HepG2 (cell line): ENCODE data around the gene PCDHGA1. TPM values are rescaled to one million over a fixed set of nuclear protein-coding genes. Genes with fewer than 3 reads are reported as not detected.

ENCODE experiments used
- ARHGAP35 ChIP-seq: sonication (generic); formaldehyde crosslinking; IDR thresholded peaks from 2 replicates; pipeline ENCODE4 v1.9.0; 2022; ENCODE audit warnings: mild to moderate bottlenecking, inconsistent platforms, moderate library complexity, missing genetic modification reagents, borderline replicate concordance
- ATF7-NPFF ChIP-seq: sonication (generic); formaldehyde crosslinking; IDR thresholded peaks from 2 replicates; pipeline ENCODE4 v1.8.1; 2023; ENCODE audit warnings: mild to moderate bottlenecking, low read depth, missing genetic modification reagents, moderate library complexity
- BCL6 ChIP-seq: IDR thresholded peaks from 2 replicates; pipeline ENCODE4 v1.6.1; 2016; ENCODE audit warnings: missing genetic modification reagents, missing compliant biosample characterization
- BRF2 ChIP-seq: sonication (generic); formaldehyde crosslinking; IDR thresholded peaks from 2 replicates; pipeline ENCODE4 v1.8.1; 2022; ENCODE audit warnings: mild to moderate bottlenecking, missing genetic modification reagents
- GFI1 ChIP-seq: sonication (generic); formaldehyde crosslinking; IDR thresholded peaks from 2 replicates; pipeline ENCODE4 v1.5.0; 2020; ENCODE audit warnings: missing genetic modification reagents, mild to moderate bottlenecking, borderline replicate concordance
- HMG20A ChIP-seq: IDR thresholded peaks from 2 replicates; pipeline ENCODE4 v1.6.1; 2016; ENCODE audit warnings: borderline replicate concordance
- KDM1A ChIP-seq: IDR thresholded peaks from 2 replicates; pipeline ENCODE4 v1.6.1; 2016; ENCODE audit warnings: missing compliant biosample characterization
- KDM2A ChIP-seq: sonication (generic); formaldehyde crosslinking; IDR thresholded peaks from 2 replicates; pipeline ENCODE4 v1.4.0; 2020; ENCODE audit warnings: low read depth, missing genetic modification reagents, borderline replicate concordance
- KDM5A ChIP-seq: fragments of 200-600 bp; sonication (generic); IDR thresholded peaks from 2 replicates; pipeline ENCODE4 v1.7.0; 2018; ENCODE audit warnings: antibody characterized with exemption, mild to moderate bottlenecking, low read length, borderline replicate concordance
- PHF21A ChIP-seq: sonication (generic); formaldehyde crosslinking; IDR thresholded peaks from 2 replicates; pipeline ENCODE4 v1.5.0; 2020; ENCODE audit warnings: mild to moderate bottlenecking, missing genetic modification reagents
- PITX1 ChIP-seq: sonication (generic); formaldehyde crosslinking; IDR thresholded peaks from 2 replicates; pipeline ENCODE4 v1.5.1; 2020; ENCODE audit warnings: mild to moderate bottlenecking, missing genetic modification reagents
- TBL1XR1 ChIP-seq: fragments of 150-350 bp; IDR thresholded peaks from 2 replicates; pipeline ENCODE4 v1.6.1; 2014; ENCODE audit warnings: borderline replicate concordance, low read length; ENCODE audit not compliant: partially characterized antibody
- TEAD2 ChIP-seq: sonication (generic); formaldehyde crosslinking; IDR thresholded peaks from 2 replicates; pipeline ENCODE4 v1.9.0; 2021; ENCODE audit warnings: missing genetic modification reagents
- TFDP2 ChIP-seq: sonication (generic); formaldehyde crosslinking; IDR thresholded peaks from 2 replicates; pipeline ENCODE4 v1.4.0; 2020; ENCODE audit warnings: missing genetic modification reagents
- ZBTB4 ChIP-seq: sonication (generic); formaldehyde crosslinking; IDR thresholded peaks from 2 replicates; pipeline ENCODE4 v1.4.0; 2020; ENCODE audit warnings: missing genetic modification reagents, mild to moderate bottlenecking, borderline replicate concordance
- ZMAT5 ChIP-seq: sonication (generic); formaldehyde crosslinking; IDR thresholded peaks from 2 replicates; pipeline ENCODE4 v1.5.0; 2020; ENCODE audit warnings: mild to moderate bottlenecking, low read depth, missing genetic modification reagents, borderline replicate concordance
- ZNF20 ChIP-seq: sonication (generic); formaldehyde crosslinking; IDR thresholded peaks from 2 replicates; pipeline ENCODE4 v1.4.0; 2020; ENCODE audit warnings: mild to moderate bottlenecking, moderate library complexity, missing genetic modification reagents
- ZNF362 ChIP-seq: sonication (generic); formaldehyde crosslinking; IDR thresholded peaks from 2 replicates; pipeline ENCODE4 v1.4.0; 2020; ENCODE audit warnings: missing genetic modification reagents, mild to moderate bottlenecking, borderline replicate concordance
- ZNF678 ChIP-seq: sonication (generic); formaldehyde crosslinking; IDR thresholded peaks from 2 replicates; pipeline ENCODE4 v1.4.0; 2020; ENCODE audit warnings: mild to moderate bottlenecking, missing genetic modification reagents
- ZNF766 ChIP-seq: sonication (generic); formaldehyde crosslinking; IDR thresholded peaks from 2 replicates; pipeline ENCODE4 v1.5.0; 2020; ENCODE audit warnings: missing genetic modification reagents, borderline replicate concordance
- ZNF878 ChIP-seq: sonication (generic); formaldehyde crosslinking; IDR thresholded peaks from 2 replicates; pipeline ENCODE4 v1.8.1; 2023; ENCODE audit warnings: mild to moderate bottlenecking, missing genetic modification reagents, moderate library complexity
- polyA plus RNA-seq, 8 experiments: library from polyadenylated mRNA; depleted of rRNA in 3 of 8; stranded (reverse) in 7 of 8; unstranded in 1 of 8; fragments of >200 nt; fragmentation: Illumina TruSeq in 4 of 8; extraction: Trizol in 4 of 8; gene quantifications; 2 replicates each; pipeline versions ENCODE4 v1.2.1 to v1.2.3, GENCODE V29; 2011 to 2016; ENCODE audit warnings: low read depth in 4 of 8, missing spikeins in 1 of 8, mixed read lengths in 1 of 8; ENCODE audit not compliant: insufficient read depth in 1 of 8
- total RNA-seq, 5 experiments: library from RNA; depleted of rRNA; stranded (reverse); fragments of >200 nt; fragmentation: Illumina TruSeq; extraction: Trizol; gene quantifications; 2 replicates each; pipeline ENCODE4 v1.2.3, GENCODE V29; 2016; ENCODE audit warnings: low read depth in 1 of 5

The PCDHGA1 gene
- total and polyA plus RNA-seq, 2 of the 13 experiments (the other 11 are each of a cell fraction or from before 2014, with no cell fraction given): 0.31 to 0.40 TPM

GRCh38 chr5:141524604-141525597 lies 194.6 kb downstream of the PCDHGA1 start (continued):
- no peak; the same call in 1 of the 2 replicates for TF ChIP-seq ZNF766 (CRISPR knock-in tag)
- peak; percentile 35; the same call in 1 of the 2 replicates for TF ChIP-seq PITX1 (CRISPR knock-in tag)
- no peak for TF ChIP-seq ZNF878 (CRISPR knock-in tag)
- no peak for TF ChIP-seq ZMAT5 (CRISPR knock-in tag)
- no peak for TF ChIP-seq ATF7-NPFF (CRISPR knock-in tag)
- no peak for TF ChIP-seq KDM5A
- no peak for TF ChIP-seq TBL1XR1
- TF ChIP-seq ARHGAP35 (CRISPR knock-in tag): no peak
- TF ChIP-seq PHF21A: peak; percentile 30; the same call in 1 of the 2 replicates
- TF ChIP-seq HMG20A: no peak; the same call in 1 of the 2 replicates
- no peak for TF ChIP-seq ZNF20 (CRISPR knock-in tag)
- no peak for TF ChIP-seq TFDP2 (CRISPR knock-in tag)
- TF ChIP-seq KDM1A (CRISPR knock-in tag): peak; percentile 81
- no peak for TF ChIP-seq TEAD2 (CRISPR knock-in tag)
- no peak for TF ChIP-seq ZNF362 (CRISPR knock-in tag)
- TF ChIP-seq ZNF678 (CRISPR knock-in tag): no peak
- peak; percentile 85 for TF ChIP-seq KDM2A (CRISPR knock-in tag)
- no peak for TF ChIP-seq GFI1 (CRISPR knock-in tag)
- no peak for TF ChIP-seq BRF2
- no peak for TF ChIP-seq ZBTB4 (CRISPR knock-in tag)
- TF ChIP-seq BCL6 (CRISPR knock-in tag): peak; percentile 59
